Gastrocnemius medialis (tissue), 4 donors: ENCODE results near the gene TMTC2.

Source experiments
- POLR2A ChIP-seq, 2 donors: fragments of 450-650 bp; IDR thresholded peaks; one replicate each; pipeline ENCODE4 v1.6.1; 2017; ENCODE audit warnings: antibody characterized with exemption in 2 of 2, mild to moderate bottlenecking in 2 of 2, moderate library complexity in 2 of 2
- TF ChIP-seq, protein P1 (sequence below), 5 experiments: fragments of 450-650 bp in 3 of 5; fragments of 200-600 bp in 2 of 5; sonication (generic) in 2 of 5; IDR thresholded peaks in 4 of 5; conservative IDR thresholded peaks in 1 of 5; 1 replicate in 4 of 5; 2 replicates in 1 of 5; pipeline ENCODE4 v1.5.1; 2016 to 2019; ENCODE audit warnings: antibody characterized with exemption in 5 of 5, mild to moderate bottlenecking in 3 of 5, moderate library complexity in 3 of 5

DNA sequence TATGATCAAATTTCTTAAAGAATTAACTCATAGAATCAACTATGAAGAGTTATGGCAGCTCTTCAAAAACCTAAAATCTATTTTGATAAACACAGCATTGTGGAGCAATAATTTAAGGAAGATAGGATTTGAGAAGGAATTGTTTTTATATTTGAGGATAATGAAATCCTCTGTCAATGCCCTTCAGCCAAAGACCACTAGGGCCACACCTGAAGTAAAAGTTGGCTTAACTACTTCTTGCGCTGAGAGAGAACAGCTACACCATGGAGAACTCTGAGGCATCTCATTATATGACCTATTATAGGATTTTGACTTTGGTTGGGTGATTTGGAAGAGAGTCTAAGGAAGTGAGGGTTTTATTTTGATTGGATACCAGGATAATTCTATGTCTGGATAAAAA, 237.2 kb downstream of the TMTC2 start:
- TF ChIP-seq, protein P1, sequence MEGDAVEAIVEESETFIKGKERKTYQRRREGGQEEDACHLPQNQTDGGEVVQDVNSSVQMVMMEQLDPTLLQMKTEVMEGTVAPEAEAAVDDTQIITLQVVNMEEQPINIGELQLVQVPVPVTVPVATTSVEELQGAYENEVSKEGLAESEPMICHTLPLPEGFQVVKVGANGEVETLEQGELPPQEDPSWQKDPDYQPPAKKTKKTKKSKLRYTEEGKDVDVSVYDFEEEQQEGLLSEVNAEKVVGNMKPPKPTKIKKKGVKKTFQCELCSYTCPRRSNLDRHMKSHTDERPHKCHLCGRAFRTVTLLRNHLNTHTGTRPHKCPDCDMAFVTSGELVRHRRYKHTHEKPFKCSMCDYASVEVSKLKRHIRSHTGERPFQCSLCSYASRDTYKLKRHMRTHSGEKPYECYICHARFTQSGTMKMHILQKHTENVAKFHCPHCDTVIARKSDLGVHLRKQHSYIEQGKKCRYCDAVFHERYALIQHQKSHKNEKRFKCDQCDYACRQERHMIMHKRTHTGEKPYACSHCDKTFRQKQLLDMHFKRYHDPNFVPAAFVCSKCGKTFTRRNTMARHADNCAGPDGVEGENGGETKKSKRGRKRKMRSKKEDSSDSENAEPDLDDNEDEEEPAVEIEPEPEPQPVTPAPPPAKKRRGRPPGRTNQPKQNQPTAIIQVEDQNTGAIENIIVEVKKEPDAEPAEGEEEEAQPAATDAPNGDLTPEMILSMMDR (IDR thresholded peaks at IDR 0.05 in 4 of 5, conservative IDR thresholded peaks at IDR 0.05 in 1 of 5), result no peak
- TF ChIP-seq POLR2A (IDR thresholded peaks at IDR 0.05), result no peak
